HCT116 (cell line): Measurements from ENCODE around the gene PER2. TPM values are rescaled to one million over a fixed set of nuclear protein-coding genes. Genes with fewer than 3 reads are reported as not detected.
"Not testable (repeated sequence)": the region's sequence is repeated elsewhere in the genome, so short reads cannot be mapped to it uniquely, and the experiment has no call there.

Source experiments
- ATAC-seq: fragments of 200-7000 bp; cut with Tn5 transposase; 2 replicates; pipeline ENCODE4 v1.9.1; 2020; ENCODE audit warnings: mild to moderate bottlenecking, moderate library complexity
- BruUV-seq: library from RNA; stranded (reverse); fragments of 400-500 nt; replicated peaks from 2 replicates; lab custom pipeline; 2021; lab: Mats Ljungman, UMichigan
- CTCF ChIA-PET: fragments of 300-600 bp; sonication (Branson Sonifier 250); formaldehyde crosslinking; loops from one replicate; lab custom pipeline; 2021; ENCODE audit warnings: antibody characterized with exemption; lab: Charles Lee
- POLR2A ChIA-PET: fragments of 300-600, 350-600 bp; sonication (Branson Sonifier 250); formaldehyde crosslinking; loops from one replicate; lab custom pipeline; 2021; ENCODE audit warnings: antibody characterized with exemption; lab: Charles Lee
- RAD21 ChIA-PET, 2 experiments: fragments of 300-600 bp; sonication (Branson Sonifier 250); formaldehyde crosslinking; loops; one replicate each; lab custom pipeline; 2023; ENCODE audit warnings: low total read pairs in 2 of 2; ENCODE audit not compliant: uncharacterized antibody in 2 of 2, unreplicated experiment in 2 of 2, low non-redundant PET in 1 of 2; lab: Charles Lee
- DNase-seq: peaks from one replicate; pipeline ENCODE4 v3.0.0-alpha.2; 2010; ENCODE audit warnings: low read depth, low spot score
- H2AFZ ChIP-seq: fragments of 200-600 bp; shearing (Covaris generic), sonication (generic); 2 replicates; pipeline ENCODE4 v1.6.1; 2017; ENCODE audit warnings: low read depth, mixed run types, mixed read lengths, antibody characterized with exemption, low read length; ENCODE audit not compliant: poor library complexity, severe bottlenecking
- H3K27ac ChIP-seq: 2 replicates; pipeline ENCODE4 v1.5.1; 2012; ENCODE audit warnings: low read depth, low read length
- H3K27me3 ChIP-seq: fragments of 200-600 bp; sonication (generic); 2 replicates; pipeline ENCODE4 v1.6.1; 2016; ENCODE audit warnings: mixed run types, low read length, mixed read lengths; ENCODE audit not compliant: insufficient read depth
- H3K36me3 ChIP-seq, 2 experiments: fragments of 200-500 bp in 1 of 2; fragments of 200-600 bp in 1 of 2; sonication (Bioruptor generic) in 1 of 2; sonication (generic) in 1 of 2; 2 replicates each; pipeline versions ENCODE4 v1.5.1 to v1.6.1; 2014 to 2016; ENCODE audit warnings: low read length in 2 of 2, inconsistent platforms in 1 of 2, mixed read lengths in 1 of 2, mixed run types in 1 of 2; ENCODE audit not compliant: insufficient read depth in 2 of 2, control insufficient read depth in 1 of 2
- H3K4me1 ChIP-seq, 2 experiments: fragments of 200-600 bp in 1 of 2; sonication (generic) in 1 of 2; 2 replicates each; pipeline versions ENCODE4 v1.5.1 to v1.6.1; 2012 to 2017; ENCODE audit warnings: low read length in 2 of 2, inconsistent platforms in 1 of 2, mild to moderate bottlenecking in 1 of 2, mixed read lengths in 1 of 2, mixed run types in 1 of 2, moderate library complexity in 1 of 2; ENCODE audit not compliant: insufficient read depth in 2 of 2, control insufficient read depth in 1 of 2
- H3K4me2 ChIP-seq: fragments of 200-600 bp; sonication (generic); 2 replicates; pipeline ENCODE4 v1.6.1; 2017; ENCODE audit warnings: mixed run types, low read length, mixed read lengths
- H3K4me3 ChIP-seq, 2 experiments: fragments of 200-600 bp in 1 of 2; sonication (generic) in 1 of 2; replicated peaks in 1 of 2; 2 replicates each; pipeline ENCODE4 v1.5.1; 2011 to 2016; ENCODE audit warnings: low read length in 2 of 2, control low read depth in 1 of 2, low read depth in 1 of 2, mild to moderate bottlenecking in 1 of 2, mixed read lengths in 1 of 2, mixed run types in 1 of 2
- H3K79me2 ChIP-seq: fragments of 200-600 bp; sonication (generic); 2 replicates; pipeline ENCODE4 v1.6.1; 2017; ENCODE audit warnings: mild to moderate bottlenecking, mixed run types, low read length, moderate library complexity, mixed read lengths; ENCODE audit not compliant: insufficient read depth
- H3K9ac ChIP-seq: fragments of 200-600 bp; sonication (generic); 2 replicates; pipeline ENCODE4 v1.6.1; 2016; ENCODE audit warnings: low read length, mixed read lengths
- H3K9me2 ChIP-seq: fragments of 200-600 bp; sonication (generic), shearing (Covaris generic); 2 replicates; pipeline ENCODE4 v1.6.1; 2017; ENCODE audit warnings: mixed run types, mild to moderate bottlenecking, moderate library complexity; ENCODE audit not compliant: insufficient read depth
- H3K9me3 ChIP-seq, 2 experiments: fragments of 200-500 bp in 1 of 2; fragments of 200-600 bp in 1 of 2; sonication (Bioruptor generic) in 1 of 2; sonication (generic) in 1 of 2; 2 replicates each; pipeline ENCODE4 v1.6.1; 2014 to 2017; ENCODE audit warnings: low read length in 2 of 2, mixed read lengths in 2 of 2, inconsistent platforms in 1 of 2, low read depth in 1 of 2, mild to moderate bottlenecking in 1 of 2, mixed run types in 1 of 2, moderate library complexity in 1 of 2; ENCODE audit not compliant: control insufficient read depth in 1 of 2, insufficient read depth in 1 of 2
- H4K20me1 ChIP-seq: fragments of 200-600 bp; sonication (generic), shearing (Covaris generic); 2 replicates; pipeline ENCODE4 v1.6.1; 2017; ENCODE audit warnings: mixed run types, mild to moderate bottlenecking, moderate library complexity; ENCODE audit not compliant: insufficient read depth
- CBX3 ChIP-seq: IDR thresholded peaks from 2 replicates; pipeline ENCODE4 v1.6.1; 2012; ENCODE audit warnings: low read depth
- CTCF ChIP-seq, 3 experiments: fragments of 200-600 bp in 1 of 3; sonication (generic) in 1 of 3; IDR thresholded peaks in 2 of 3; conservative IDR thresholded peaks in 1 of 3; 2 replicates each; pipeline ENCODE4 v1.5.1; 2012 to 2017; ENCODE audit warnings: low read depth in 2 of 3, low read length in 2 of 3, antibody characterized with exemption in 1 of 3, borderline replicate concordance in 1 of 3, control low read depth in 1 of 3, mild to moderate bottlenecking in 1 of 3, mixed read lengths in 1 of 3, mixed run types in 1 of 3, moderate library complexity in 1 of 3; ENCODE audit not compliant: insufficient read depth in 1 of 3
- EGR1 ChIP-seq: IDR thresholded peaks from 2 replicates; pipeline ENCODE4 v1.6.1; 2012; ENCODE audit warnings: low read depth
- FOSL1 ChIP-seq: IDR thresholded peaks from 2 replicates; pipeline ENCODE4 v1.6.1; 2012; ENCODE audit warnings: low read depth
- MAX ChIP-seq: IDR thresholded peaks from 2 replicates; pipeline ENCODE4 v1.6.1; 2012
- SIN3A ChIP-seq: IDR thresholded peaks from 2 replicates; pipeline ENCODE4 v1.6.1; 2012; ENCODE audit warnings: low read depth
- SRF ChIP-seq: IDR thresholded peaks from 2 replicates; pipeline ENCODE4 v1.6.1; 2012; ENCODE audit warnings: low read depth
- TCF7L2 ChIP-seq: IDR thresholded peaks from 2 replicates; pipeline ENCODE4 v1.7.0; 2011; ENCODE audit warnings: borderline replicate concordance, inconsistent platforms; ENCODE audit not compliant: insufficient read depth, insufficient read length; ENCODE audit errors: extremely low read depth
- ZFX ChIP-seq: fragments of 450-650 bp; IDR thresholded peaks from 2 replicates; pipeline ENCODE4 v1.6.1; 2017
- intact Hi-C: fragments of 100-400 bp; cut with micrococcal nuclease; formaldehyde crosslinking; loops from 2 replicates; pipeline ENCODE4 v1.10.0; 2022
- total RNA-seq: library from RNA; stranded (reverse); gene quantifications from one replicate; pipeline ENCODE4 v1.2.1, GENCODE V29; 2021; ENCODE audit not compliant: unreplicated experiment

Gene PER2
- total RNA-seq, 1 experiment from 2014 or later, result 18.7 TPM

GRCh38 chr2:238277695-238278094 is 10.7 kb downstream of the PER2 start:
- Histone ChIP-seq H3K27me3 (no peaks in the 10 kb centered on the region), H3K9me3 (no peaks in the 10 kb centered on the region), H3K27ac (no peak overlapping the region), H3K9ac (no peak overlapping the region), H3K4me1 (no peaks in the 10 kb centered on the region), H3K4me2 (no peak overlapping the region), H3K36me3 (peaks cover 0 to 8% of the 10 kb centered on the region in 2 experiments; a peak in 2 of 4 replicates), H3K9me2 (no peaks in the 10 kb centered on the region), H3K79me2 (peaks cover 26% of the 10 kb centered on the region), H2AFZ (no peak overlapping the region), H4K20me1 (0 out of 2 replicates have a peak, but pooled peaks cover 4% of the 10 kb centered on the region), H3K4me3 (no peak overlapping the region)
- ChIA-PET POLR2A (no interaction called here), CTCF (no interaction called here), RAD21 (no interaction called here)
- intact Hi-C loops, result no loop called here
- BruUV-seq, result no TSS peak
- DNase-seq, result no peak
- no peak for TF ChIP-seq TCF7L2
- TF ChIP-seq CBX3, result no peak
- peak in 2 of 3 experiments; percentile 26 to 30; a peak in 3 of 6 replicates for TF ChIP-seq CTCF (IDR thresholded peaks at IDR 0.05 in 2 of 3, conservative IDR thresholded peaks at IDR 0.05 in 1 of 3; ENCODE audit: borderline replicate concordance in 1 of 3, insufficient read depth in 1 of 3, low read depth in 2 of 3, low read length in 2 of 3)
- no peak for TF ChIP-seq ZFX
- peak; percentile 70 for ATAC-seq

- BruUV-seq, result no TSS peak
- no peaks in the 10 kb centered on the region for H3K9me3 ChIP-seq
- H3K4me2 ChIP-seq, result no peak overlapping the region
- peaks cover 8% of the 10 kb centered on the region in 2 experiments; a peak in 3 of 4 replicates for H3K36me3 ChIP-seq
- no peak for DNase-seq
- TF ChIP-seq EGR1 (no peak), FOSL1 (no peak), MAX (no peak), SIN3A (no peak), SRF (no peak)
- no peak overlapping the region for H3K9ac ChIP-seq
- no peaks in the 10 kb centered on the region for H4K20me1 ChIP-seq
- H3K4me3 ChIP-seq, result no peak overlapping the region
- CTCF ChIA-PET, result interaction anchor here (1.5 kb wide), 1 partner anchor 11 kb away, joined by 4 read pairs; no protein-coding TSS in a partner anchor
- intact Hi-C loops, result no loop called here
- H3K79me2 ChIP-seq, result no peaks in the 10 kb centered on the region
- H3K27ac ChIP-seq, result no peak overlapping the region
- H2AFZ ChIP-seq, result no peak overlapping the region
- RAD21 ChIA-PET, result no interaction called here
- H3K27me3 ChIP-seq, result no peaks in the 10 kb centered on the region
- no peaks in the 10 kb centered on the region for H3K4me1 ChIP-seq
- POLR2A ChIA-PET, result no interaction called here
- no peak for ATAC-seq
- H3K9me2 ChIP-seq, result no peaks in the 10 kb centered on the region
Observed at GRCh38 chr2:238274152-238274865, 14.1 kb downstream of the PER2 start.

- DNase-seq, RAD21 ChIA-PET, H3K27me3 ChIP-seq, POLR2A ChIA-PET, H3K27ac ChIP-seq, H3K4me3 ChIP-seq, CTCF ChIA-PET, H3K9me3 ChIP-seq, H3K9me2 ChIP-seq, H3K4me1 ChIP-seq, H3K4me2 ChIP-seq, intact Hi-C loops, H3K79me2 ChIP-seq, BruUV-seq, H2AFZ ChIP-seq, ATAC-seq, H3K9ac ChIP-seq, H4K20me1 ChIP-seq: not testable (repeated sequence)
- peaks cover 8 to 11% of the 10 kb centered on the region in 2 experiments for H3K36me3 ChIP-seq
Observed at GRCh38 chr2:238273433-238273832, 15.0 kb downstream of the PER2 start.
